Measurements from ENCODE around the gene XRCC6. TPM values are rescaled to one million over a fixed set of nuclear protein-coding genes. Genes with fewer than 3 reads are reported as not detected.

XRCC6 gene
- total RNA-seq, 1 experiment from 2014 or later: 588 TPM

- peaks cover 6% of the 10 kb centered on the region; the same call in 1 of the 2 replicates for H4K20me1 ChIP-seq (ENCODE audit: insufficient read depth)
- H3K36me3 ChIP-seq (ENCODE audit: control insufficient read depth in 1 of 2, insufficient read depth in 2 of 2, low read length in 2 of 2): peaks cover 5 to 20% of the 10 kb centered on the region in 2 experiments
- peaks cover 56% of the 10 kb centered on the region for H3K79me2 ChIP-seq (ENCODE audit: insufficient read depth, low read length)
- H3K4me3 ChIP-seq (replicated peaks in 1 of 2; ENCODE audit: low read depth in 1 of 2, low read length in 2 of 2): no peak overlapping the region
- H3K4me2 ChIP-seq (ENCODE audit: low read length): peak overlapping the region; percentile 24
- no peak for TF ChIP-seq TCF7L2 (IDR thresholded peaks at IDR 0.05; ENCODE audit: borderline replicate concordance, extremely low read depth, insufficient read depth, insufficient read length)
- TF ChIP-seq, protein P1, sequence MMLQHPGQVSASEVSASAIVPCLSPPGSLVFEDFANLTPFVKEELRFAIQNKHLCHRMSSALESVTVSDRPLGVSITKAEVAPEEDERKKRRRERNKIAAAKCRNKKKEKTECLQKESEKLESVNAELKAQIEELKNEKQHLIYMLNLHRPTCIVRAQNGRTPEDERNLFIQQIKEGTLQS (IDR thresholded peaks at IDR 0.05): no peak
- no peak for TF ChIP-seq RAD21 (IDR thresholded peaks at IDR 0.05; ENCODE audit: low read depth)
- TF ChIP-seq ZNF274 (IDR thresholded peaks at IDR 0.05; ENCODE audit: low read depth, low read length): no peak
- TF ChIP-seq ZFX (IDR thresholded peaks at IDR 0.05): no peak
- no peak for TF ChIP-seq CEBPB (IDR thresholded peaks at IDR 0.05; ENCODE audit: low read depth)
- no peak for TF ChIP-seq EGR1 (IDR thresholded peaks at IDR 0.05; ENCODE audit: low read depth)
- TF ChIP-seq, protein P2, sequence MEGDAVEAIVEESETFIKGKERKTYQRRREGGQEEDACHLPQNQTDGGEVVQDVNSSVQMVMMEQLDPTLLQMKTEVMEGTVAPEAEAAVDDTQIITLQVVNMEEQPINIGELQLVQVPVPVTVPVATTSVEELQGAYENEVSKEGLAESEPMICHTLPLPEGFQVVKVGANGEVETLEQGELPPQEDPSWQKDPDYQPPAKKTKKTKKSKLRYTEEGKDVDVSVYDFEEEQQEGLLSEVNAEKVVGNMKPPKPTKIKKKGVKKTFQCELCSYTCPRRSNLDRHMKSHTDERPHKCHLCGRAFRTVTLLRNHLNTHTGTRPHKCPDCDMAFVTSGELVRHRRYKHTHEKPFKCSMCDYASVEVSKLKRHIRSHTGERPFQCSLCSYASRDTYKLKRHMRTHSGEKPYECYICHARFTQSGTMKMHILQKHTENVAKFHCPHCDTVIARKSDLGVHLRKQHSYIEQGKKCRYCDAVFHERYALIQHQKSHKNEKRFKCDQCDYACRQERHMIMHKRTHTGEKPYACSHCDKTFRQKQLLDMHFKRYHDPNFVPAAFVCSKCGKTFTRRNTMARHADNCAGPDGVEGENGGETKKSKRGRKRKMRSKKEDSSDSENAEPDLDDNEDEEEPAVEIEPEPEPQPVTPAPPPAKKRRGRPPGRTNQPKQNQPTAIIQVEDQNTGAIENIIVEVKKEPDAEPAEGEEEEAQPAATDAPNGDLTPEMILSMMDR (IDR thresholded peaks at IDR 0.05 in 2 of 3, conservative IDR thresholded peaks at IDR 0.05 in 1 of 3; ENCODE audit: borderline replicate concordance in 1 of 3, insufficient read depth in 1 of 3, low read depth in 2 of 3, low read length in 2 of 3): no peak
- TF ChIP-seq YY1 (IDR thresholded peaks at IDR 0.05; ENCODE audit: extremely low read depth, insufficient replicate concordance, low read depth, low read length): no peak
- no peak for TF ChIP-seq ELF1 (IDR thresholded peaks at IDR 0.05; ENCODE audit: borderline replicate concordance, low read depth)
- no peak for TF ChIP-seq EZH2 (IDR thresholded peaks at IDR 0.05)
- TF ChIP-seq, protein P3, sequence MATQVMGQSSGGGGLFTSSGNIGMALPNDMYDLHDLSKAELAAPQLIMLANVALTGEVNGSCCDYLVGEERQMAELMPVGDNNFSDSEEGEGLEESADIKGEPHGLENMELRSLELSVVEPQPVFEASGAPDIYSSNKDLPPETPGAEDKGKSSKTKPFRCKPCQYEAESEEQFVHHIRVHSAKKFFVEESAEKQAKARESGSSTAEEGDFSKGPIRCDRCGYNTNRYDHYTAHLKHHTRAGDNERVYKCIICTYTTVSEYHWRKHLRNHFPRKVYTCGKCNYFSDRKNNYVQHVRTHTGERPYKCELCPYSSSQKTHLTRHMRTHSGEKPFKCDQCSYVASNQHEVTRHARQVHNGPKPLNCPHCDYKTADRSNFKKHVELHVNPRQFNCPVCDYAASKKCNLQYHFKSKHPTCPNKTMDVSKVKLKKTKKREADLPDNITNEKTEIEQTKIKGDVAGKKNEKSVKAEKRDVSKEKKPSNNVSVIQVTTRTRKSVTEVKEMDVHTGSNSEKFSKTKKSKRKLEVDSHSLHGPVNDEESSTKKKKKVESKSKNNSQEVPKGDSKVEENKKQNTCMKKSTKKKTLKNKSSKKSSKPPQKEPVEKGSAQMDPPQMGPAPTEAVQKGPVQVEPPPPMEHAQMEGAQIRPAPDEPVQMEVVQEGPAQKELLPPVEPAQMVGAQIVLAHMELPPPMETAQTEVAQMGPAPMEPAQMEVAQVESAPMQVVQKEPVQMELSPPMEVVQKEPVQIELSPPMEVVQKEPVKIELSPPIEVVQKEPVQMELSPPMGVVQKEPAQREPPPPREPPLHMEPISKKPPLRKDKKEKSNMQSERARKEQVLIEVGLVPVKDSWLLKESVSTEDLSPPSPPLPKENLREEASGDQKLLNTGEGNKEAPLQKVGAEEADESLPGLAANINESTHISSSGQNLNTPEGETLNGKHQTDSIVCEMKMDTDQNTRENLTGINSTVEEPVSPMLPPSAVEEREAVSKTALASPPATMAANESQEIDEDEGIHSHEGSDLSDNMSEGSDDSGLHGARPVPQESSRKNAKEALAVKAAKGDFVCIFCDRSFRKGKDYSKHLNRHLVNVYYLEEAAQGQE (IDR thresholded peaks at IDR 0.05; ENCODE audit: low read depth): no peak
- no peak for TF ChIP-seq MAX (IDR thresholded peaks at IDR 0.05)
- no peak for TF ChIP-seq SRF (IDR thresholded peaks at IDR 0.05; ENCODE audit: low read depth)
- TF ChIP-seq SIN3A (IDR thresholded peaks at IDR 0.05; ENCODE audit: low read depth): no peak
- TF ChIP-seq POLR2A (IDR thresholded peaks at IDR 0.05; ENCODE audit: borderline replicate concordance, extremely low read depth, insufficient read depth, insufficient read length): no peak
- no peak overlapping the region for H2AFZ ChIP-seq (ENCODE audit: low read depth, low read length, poor library complexity, severe bottlenecking)
- H3K9me2 ChIP-seq (ENCODE audit: insufficient read depth): no peaks in the 10 kb centered on the region
- CTCF ChIA-PET: interaction anchor here (0.7 kb wide), 1 partner anchor 22 kb away, joined by 3 read pairs; no protein-coding TSS in a partner anchor
- no peak overlapping the region; the same call in 1 of the 2 replicates for H3K27ac ChIP-seq (ENCODE audit: low read depth, low read length)
- BruUV-seq (replicated peaks): no TSS peak
- intact Hi-C loops (cut with micrococcal nuclease): no loop called here
- H3K4me1 ChIP-seq (ENCODE audit: control insufficient read depth in 1 of 2, insufficient read depth in 2 of 2, low read length in 2 of 2): peaks cover 27 to 75% of the 10 kb centered on the region in 2 experiments
- no peak for DNase-seq (ENCODE audit: low read depth, low spot score)
- ATAC-seq: no peak
- no peaks in the 10 kb centered on the region for H3K27me3 ChIP-seq (ENCODE audit: insufficient read depth, low read length)
- no peaks in the 10 kb centered on the region for H3K9me3 ChIP-seq (ENCODE audit: control insufficient read depth in 1 of 2, insufficient read depth in 1 of 2, low read depth in 1 of 2, low read length in 2 of 2)
- no peak overlapping the region for H3K9ac ChIP-seq (ENCODE audit: low read length)
- RAD21 ChIA-PET (ENCODE audit: low non-redundant PET in 1 of 2, low total read pairs in 2 of 2, uncharacterized antibody in 2 of 2, unreplicated experiment in 2 of 2): no interaction called here
- POLR2A ChIA-PET: no interaction called here
Observed at GRCh38 chr22:41668971-41669911, 48.1 kb downstream of the XRCC6 start.
